ENCODE data around the gene TPPP.

Gene TPPP

GRCh38 chr5:616484-617039 is 76.6 kb downstream of the TPPP start:
- no peaks in the 10 kb centered on the region for H3K9me3 ChIP-seq (ENCODE audit: control insufficient read depth, low read length)
- DNase-seq (ENCODE audit: low read depth) = no peak
- H3K9ac ChIP-seq (ENCODE audit: low read length) = no peak overlapping the region
- no peak overlapping the region for H3K4me3 ChIP-seq (ENCODE audit: low read length)
- peaks cover 4% of the 10 kb centered on the region for H3K4me1 ChIP-seq (ENCODE audit: control insufficient read depth, insufficient read depth, low read length)
- H3K27me3 ChIP-seq (replicated peaks; ENCODE audit: control insufficient read depth, insufficient read depth, low read length) = no peaks in the 10 kb centered on the region
- peaks cover 10% of the 10 kb centered on the region for H3K36me3 ChIP-seq (ENCODE audit: control insufficient read depth, insufficient read depth, low read length, severe bottlenecking)

GRCh38 chr5:612498-613424 is 80.4 kb downstream of the TPPP start:
- peak; percentile 52 for DNase-seq (ENCODE audit: low read depth)

GRCh38 chr5:611731-612486 is 81.2 kb downstream of the TPPP start, which contains the start of gene CEP72:
TSS of gene CEP72 (plus strand) at chr5:612340. CDS start at chr5:612362, 22 bp downstream.
- Histone ChIP-seq H3K9me3 (ENCODE audit: control insufficient read depth, low read length) (no peaks in the 10 kb centered on the region), H3K36me3 (ENCODE audit: control insufficient read depth, insufficient read depth, low read length, severe bottlenecking) (no peaks in the 10 kb centered on the region), H3K9ac (ENCODE audit: low read length) (peak within 1 kb of the TSS; percentile 80), H3K27me3 (replicated peaks; ENCODE audit: control insufficient read depth, insufficient read depth, low read length) (no peaks in the 10 kb centered on the region), H3K4me1 (ENCODE audit: control insufficient read depth, insufficient read depth, low read length) (peaks cover 9% of the 10 kb centered on the region), H3K4me3 (ENCODE audit: low read length) (peak within 1 kb of the TSS; percentile 92)
- DNase-seq (ENCODE audit: low read depth) = peak; percentile 96

More at GRCh38 chr5:612498-613424, 80.4 kb downstream of the TPPP start:
- peak overlapping the region; percentile 80 for H3K9ac ChIP-seq (ENCODE audit: low read length)
- H3K4me1 ChIP-seq (ENCODE audit: control insufficient read depth, insufficient read depth, low read length) = peaks cover 9% of the 10 kb centered on the region
- H3K36me3 ChIP-seq (ENCODE audit: control insufficient read depth, insufficient read depth, low read length, severe bottlenecking) = no peaks in the 10 kb centered on the region
- no peaks in the 10 kb centered on the region for H3K27me3 ChIP-seq (replicated peaks; ENCODE audit: control insufficient read depth, insufficient read depth, low read length)
- no peaks in the 10 kb centered on the region for H3K9me3 ChIP-seq (ENCODE audit: control insufficient read depth, low read length)
- H3K4me3 ChIP-seq (ENCODE audit: low read length) = peak overlapping the region; percentile 92

GRCh38 chr5:610744-611730 is 82.1 kb downstream of the TPPP start:
- no peak for DNase-seq (ENCODE audit: low read depth)
- no peaks in the 10 kb centered on the region for H3K36me3 ChIP-seq (ENCODE audit: control insufficient read depth, insufficient read depth, low read length, severe bottlenecking)
- peaks cover 9% of the 10 kb centered on the region for H3K4me1 ChIP-seq (ENCODE audit: control insufficient read depth, insufficient read depth, low read length)
- no peaks in the 10 kb centered on the region for H3K9me3 ChIP-seq (ENCODE audit: control insufficient read depth, low read length)
- peak overlapping the region; percentile 72 for H3K9ac ChIP-seq (ENCODE audit: low read length)
- no peaks in the 10 kb centered on the region for H3K27me3 ChIP-seq (replicated peaks; ENCODE audit: control insufficient read depth, insufficient read depth, low read length)
- peak overlapping the region; percentile 83 for H3K4me3 ChIP-seq (ENCODE audit: low read length)

GRCh38 chr5:610011-610743 is 83.0 kb downstream of the TPPP start:
- no peak for DNase-seq (ENCODE audit: low read depth)
- Histone ChIP-seq H3K9ac (ENCODE audit: low read length) (no peak overlapping the region), H3K9me3 (ENCODE audit: control insufficient read depth, low read length) (no peaks in the 10 kb centered on the region), H3K27me3 (replicated peaks; ENCODE audit: control insufficient read depth, insufficient read depth, low read length) (no peaks in the 10 kb centered on the region), H3K36me3 (ENCODE audit: control insufficient read depth, insufficient read depth, low read length, severe bottlenecking) (no peaks in the 10 kb centered on the region), H3K4me1 (ENCODE audit: control insufficient read depth, insufficient read depth, low read length) (peaks cover 9% of the 10 kb centered on the region), H3K4me3 (ENCODE audit: low read length) (no peak overlapping the region)
